NCI-H526 treated with DMSO at 0.1 percent for 48 hours (cell line): ENCODE measurements around the gene KANSL3.
"Not testable (repeated sequence)": the region's sequence is repeated elsewhere in the genome, so short reads cannot be mapped to it uniquely, and the experiment has no call there.

Source experiments
- DNase-seq: peaks from one replicate; lab custom pipeline; 2025; lab: John Stamatoyannopoulos, UW

KANSL3 gene

DNA sequence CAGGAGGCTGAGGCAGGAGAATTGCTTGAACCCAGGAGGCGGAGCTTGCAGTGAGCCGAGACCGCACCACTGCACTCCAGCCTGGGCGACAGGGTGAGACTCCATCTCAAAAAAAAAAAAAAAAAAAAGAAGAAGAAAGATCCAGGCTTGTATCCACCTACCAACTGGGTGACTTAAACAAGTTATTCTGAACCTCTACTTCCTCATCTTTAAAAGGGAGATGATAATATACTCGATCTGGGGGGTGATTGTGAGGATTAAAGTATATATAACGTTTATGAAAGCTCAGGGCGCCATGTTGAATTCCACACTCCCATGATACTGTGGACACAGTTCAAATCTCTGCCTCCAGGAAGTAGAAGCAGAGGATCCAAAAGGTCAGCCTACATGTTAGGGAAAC, 16.7 kb upstream of the KANSL3 start:
- DNase-seq: not testable (repeated sequence)

- DNase-seq: no peak
Measured at GRCh38 chr2:96651793-96652192, 13.7 kb upstream of the KANSL3 start.

DNA sequence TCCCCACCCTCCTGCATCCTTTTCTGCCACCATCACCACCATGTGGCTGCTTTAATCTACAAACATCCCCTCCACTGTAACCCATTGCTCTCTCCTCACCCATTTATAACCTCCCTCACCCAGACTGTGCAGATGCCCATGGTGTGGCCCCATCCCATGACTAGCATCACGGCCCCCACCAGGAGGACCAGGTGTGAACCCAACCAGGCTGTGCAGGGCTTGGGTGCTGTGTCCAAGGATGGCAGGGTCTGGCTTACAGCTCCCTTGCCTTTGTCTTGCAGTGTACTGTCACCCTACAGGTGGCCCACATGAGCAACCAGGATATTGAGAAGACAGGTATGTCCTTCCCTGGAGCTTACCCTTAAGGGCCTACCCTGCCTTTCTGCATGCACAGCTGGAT, 11.2 kb upstream of the KANSL3 start:
- no peak for DNase-seq

DNA sequence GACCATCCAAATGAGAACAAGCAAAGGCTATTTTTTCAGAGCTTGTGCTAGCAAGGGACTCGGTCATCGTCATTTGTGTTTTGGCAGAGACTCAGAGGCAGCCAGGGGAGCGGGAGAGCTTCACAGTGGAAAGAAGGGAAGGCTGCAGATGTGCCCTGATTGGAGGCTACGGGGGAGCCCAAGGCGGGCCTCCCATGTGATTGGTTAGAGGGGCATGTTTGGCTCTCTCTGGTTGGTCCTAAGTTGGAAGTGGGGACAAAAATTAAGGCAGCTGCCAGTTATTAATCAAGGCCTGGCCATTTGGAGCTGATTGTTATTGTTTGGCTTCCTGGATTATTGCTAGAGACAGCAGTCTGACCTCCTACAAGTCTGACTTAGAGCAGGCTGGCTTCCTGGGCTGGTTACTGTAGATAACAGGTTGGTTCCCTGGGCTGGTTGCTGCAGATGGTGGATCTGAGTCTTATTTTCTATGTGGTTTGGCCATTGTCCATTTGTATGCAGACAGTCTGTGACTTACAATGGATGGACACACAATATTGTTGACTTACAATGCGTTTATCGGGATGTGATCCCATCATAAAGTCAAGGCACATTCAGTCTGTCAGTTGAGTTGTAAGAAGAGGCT, 10.3 kb upstream of the KANSL3 start:
- no peak for DNase-seq

- DNase-seq: no peak
Measured at GRCh38 chr2:96647681-96648080, 9.6 kb upstream of the KANSL3 start.

DNA sequence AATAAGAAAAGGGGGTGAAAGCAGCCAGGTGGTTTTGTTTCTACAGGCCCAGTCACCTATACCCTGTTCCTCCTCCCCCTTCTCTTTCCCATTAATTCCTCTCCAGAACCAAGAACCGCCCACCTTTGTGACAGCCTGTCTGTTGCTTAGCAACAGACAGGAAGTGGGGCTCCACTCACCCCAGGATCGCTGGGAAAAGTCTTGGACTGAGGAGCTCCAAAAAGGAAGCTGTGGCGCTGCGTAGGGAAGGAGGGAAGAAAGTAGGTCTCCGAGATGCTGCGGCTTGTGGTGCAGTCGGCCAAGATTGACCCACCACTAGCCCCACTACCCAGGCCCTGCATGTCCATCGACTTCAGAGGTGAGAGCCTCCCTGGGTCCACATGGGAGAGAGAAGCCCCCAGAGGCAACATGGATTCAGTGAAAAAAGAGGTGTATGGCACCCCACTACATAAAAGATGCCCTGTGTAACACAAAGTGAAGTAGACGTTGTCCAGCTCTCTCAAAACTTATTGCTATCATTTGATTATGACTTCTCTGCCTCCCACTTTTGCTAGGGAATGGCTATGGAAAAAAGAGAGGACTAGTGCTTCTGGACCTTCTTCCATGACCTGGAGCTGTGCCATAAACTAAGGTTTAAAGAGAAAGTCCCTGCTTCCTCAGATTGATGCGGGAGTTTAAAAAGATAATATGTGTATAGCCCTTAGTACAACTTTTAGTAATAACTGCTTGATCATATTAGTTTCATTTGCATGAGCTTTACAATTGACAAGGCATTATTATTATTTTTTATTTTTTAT, 4.7 kb upstream of the KANSL3 start, which contains the start of gene FER1L5:
Gene FER1L5, plus strand, starts transcription at position 201 of the 797 bp plus-strand sequence. Its CDS starts 73 bp downstream, at position 274.
- no peak for DNase-seq

GRCh38 chr2:96637385-96638143, 548 bp downstream of the KANSL3 start:
- DNase-seq: peak; percentile 15

DNA sequence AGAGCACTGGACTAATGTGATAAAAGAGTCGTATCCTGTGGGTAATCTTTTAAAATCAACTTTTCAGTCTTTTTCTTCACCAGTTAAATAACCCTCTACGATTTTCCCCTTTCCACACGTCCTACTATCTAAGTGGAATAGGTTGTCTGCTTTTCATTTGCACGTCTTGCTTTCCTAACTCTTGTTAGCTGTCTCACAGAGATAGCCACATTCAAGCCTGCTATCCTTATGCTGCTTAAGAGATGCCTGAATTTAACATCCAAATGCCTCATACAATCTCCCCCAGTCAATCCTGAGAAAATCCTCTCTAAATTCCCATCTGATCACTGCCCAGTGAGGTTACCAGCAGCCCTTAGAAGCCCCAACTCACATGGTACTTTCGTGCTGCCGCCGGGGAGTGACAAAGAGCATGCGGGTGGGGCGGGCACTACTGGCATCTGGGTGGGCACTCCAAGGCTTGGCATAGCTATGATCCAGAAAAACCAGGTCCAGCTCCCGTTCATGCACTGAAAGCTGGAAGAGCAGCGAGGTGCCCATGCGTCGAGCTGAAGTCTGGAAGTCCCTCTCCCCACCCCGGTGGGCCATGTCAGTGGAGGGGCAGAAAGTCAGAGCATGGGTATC, 1.5 kb downstream of the KANSL3 start:
- no peak for DNase-seq

GRCh38 chr2:96633641-96634040, 4.5 kb downstream of the KANSL3 start:
- DNase-seq: no peak

GRCh38 chr2:96631804-96632435, 6.2 kb downstream of the KANSL3 start:
- DNase-seq: no peak

DNA sequence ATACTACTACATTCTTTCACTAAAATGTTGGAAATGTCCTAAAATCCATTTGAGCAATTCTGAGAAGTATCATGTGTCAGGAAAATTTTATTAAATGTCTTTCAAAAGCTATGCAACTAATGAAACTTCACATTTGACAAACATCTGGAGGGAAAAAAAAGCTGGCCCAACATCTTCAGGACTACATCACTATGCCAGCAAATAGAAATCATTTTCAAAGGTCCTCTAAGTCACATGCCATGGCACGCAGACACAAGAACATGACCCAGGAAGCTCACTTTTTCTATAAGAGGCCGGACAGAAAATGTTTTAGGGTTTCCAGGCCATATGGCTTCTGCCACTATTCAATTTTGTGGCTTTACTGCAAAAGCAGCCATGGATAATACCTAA, 11.6 kb downstream of the KANSL3 start:
- no peak for DNase-seq

GRCh38 chr2:96625571-96626552, 12.2 kb downstream of the KANSL3 start:
- DNase-seq: no peak

DNA sequence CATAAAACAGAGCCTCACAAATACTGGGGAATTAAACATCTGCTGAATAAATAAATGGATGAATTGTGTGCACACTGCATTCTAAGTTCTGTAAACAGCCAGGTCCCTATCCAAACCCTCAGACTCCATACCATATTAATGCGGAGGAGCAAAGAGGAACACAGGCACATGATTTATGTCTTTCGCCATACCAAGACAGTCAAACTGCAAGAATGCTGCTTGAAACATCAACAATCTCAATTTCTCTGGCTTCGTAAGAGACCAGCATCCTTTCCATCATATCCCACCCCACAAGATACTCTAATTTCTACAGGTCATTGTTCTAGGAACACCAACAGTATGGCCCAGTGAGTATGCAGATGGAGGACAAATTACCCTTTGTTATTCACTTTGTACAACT, 15.0 kb downstream of the KANSL3 start:
- DNase-seq: no peak

DNA sequence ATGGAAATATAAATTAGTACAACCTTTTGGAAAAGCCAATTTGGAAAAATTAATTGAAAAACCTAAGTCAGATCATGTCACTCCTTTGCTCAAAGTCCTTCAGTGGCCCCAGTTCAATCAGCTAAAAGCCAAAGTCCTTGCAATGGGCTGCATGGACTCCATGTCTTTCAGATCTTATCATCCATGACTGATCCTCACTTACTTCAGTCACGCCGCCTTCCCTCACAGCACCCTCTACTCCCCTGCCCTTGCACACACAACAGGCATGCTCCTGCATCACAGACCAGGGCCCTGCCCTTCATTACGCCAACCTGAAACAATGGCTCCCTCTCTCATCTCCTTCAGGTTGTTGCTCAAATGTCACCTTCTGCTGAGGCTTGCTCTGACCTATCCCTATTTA, 15.6 kb downstream of the KANSL3 start:
- DNase-seq: no peak

DNA sequence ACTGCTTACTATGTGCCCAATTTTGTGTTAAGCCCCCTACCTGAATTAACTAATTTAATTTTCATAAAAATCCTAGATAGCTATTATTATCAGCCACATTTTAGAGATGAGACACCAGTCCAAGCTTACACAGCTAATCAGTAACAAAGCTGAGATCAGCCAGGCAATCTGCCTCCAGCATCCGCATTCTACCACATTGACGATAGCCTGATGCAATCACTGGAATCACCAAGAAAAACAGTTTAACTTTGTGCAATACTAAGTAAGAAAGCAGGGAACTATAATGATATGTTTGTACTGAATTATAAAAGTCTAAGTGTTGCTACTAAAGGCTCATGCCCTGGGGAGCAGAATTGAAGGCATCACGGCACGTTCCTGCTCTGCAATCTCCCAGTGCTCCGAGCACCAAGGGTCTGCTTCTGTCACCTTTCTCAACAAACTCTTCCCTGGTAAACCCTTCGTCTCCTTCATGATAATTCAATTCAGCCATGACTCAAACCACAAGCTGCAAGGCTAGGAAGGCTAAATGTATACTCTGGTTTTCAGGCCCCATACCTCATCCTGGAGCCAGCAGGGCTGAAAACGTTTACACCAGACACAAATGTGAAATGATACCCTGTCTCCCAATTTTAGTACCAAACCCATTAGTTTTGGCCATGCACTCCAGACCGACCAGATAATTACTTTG, 19.4 kb downstream of the KANSL3 start:
- DNase-seq: no peak

GRCh38 chr2:96617012-96617411, 21.1 kb downstream of the KANSL3 start:
- DNase-seq: no peak

- DNase-seq: no peak
Measured at GRCh38 chr2:96616535-96616934, 21.6 kb downstream of the KANSL3 start.

DNA sequence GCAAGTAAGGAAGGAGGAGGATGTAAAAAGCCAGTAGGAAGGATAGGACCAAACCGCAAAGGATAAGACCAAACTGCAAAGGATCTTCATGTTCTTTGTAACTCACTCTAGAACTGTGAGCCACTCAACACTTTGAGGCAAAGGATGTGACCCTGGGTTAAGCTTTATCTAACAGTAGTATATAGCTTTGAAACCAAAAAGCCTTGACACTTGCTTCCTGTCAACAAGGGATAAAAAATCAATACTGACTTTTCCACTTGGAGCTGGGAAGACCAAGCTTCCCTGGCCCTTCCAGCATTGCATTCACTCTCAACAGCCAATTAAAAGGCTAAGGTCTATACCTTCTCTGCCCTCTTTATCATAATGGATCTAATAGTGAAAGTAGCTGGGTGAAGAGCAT, 22.0 kb downstream of the KANSL3 start:
- no peak for DNase-seq

GRCh38 chr2:96608469-96609455, 29.4 kb downstream of the KANSL3 start:
- DNase-seq: no peak
